HUES48 (cell line): ENCODE measurements around the gene AFAP1L2.

Source experiments
- H3K27ac ChIP-seq: one replicate; pipeline ENCODE4 v1.7.0; 2013; ENCODE audit warnings: low read depth, low read length, inconsistent platforms
- H3K27me3 ChIP-seq: 2 replicates; pipeline ENCODE4 v1.6.1; 2013; ENCODE audit warnings: mild to moderate bottlenecking, low read length; ENCODE audit not compliant: control insufficient read depth, insufficient read depth
- H3K36me3 ChIP-seq: 2 replicates; pipeline ENCODE4 v1.6.1; 2013; ENCODE audit warnings: low read length; ENCODE audit not compliant: control insufficient read depth, insufficient read depth
- H3K4me1 ChIP-seq: 2 replicates; pipeline ENCODE4 v1.6.1; 2013; ENCODE audit warnings: mild to moderate bottlenecking, low read length; ENCODE audit not compliant: control insufficient read depth, insufficient read depth
- H3K4me3 ChIP-seq: 2 replicates; pipeline ENCODE4 v1.5.1; 2013; ENCODE audit warnings: mild to moderate bottlenecking, low read depth, low read length
- H3K9ac ChIP-seq: 2 replicates; pipeline ENCODE4 v1.6.1; 2013; ENCODE audit warnings: mild to moderate bottlenecking, low read depth, low read length, moderate library complexity
- H3K9me3 ChIP-seq: 2 replicates; pipeline ENCODE4 v1.6.1; 2013; ENCODE audit warnings: low read length; ENCODE audit not compliant: control insufficient read depth, insufficient read depth

AFAP1L2 gene

GRCh38 chr10:114319406-114320248 lies 84.7 kb downstream of the AFAP1L2 start:
- peaks cover 7% of the 10 kb centered on the region for H3K4me1 ChIP-seq
- H3K36me3 ChIP-seq = no peaks in the 10 kb centered on the region
- no peak overlapping the region for H3K4me3 ChIP-seq
- H3K27ac ChIP-seq = no peak overlapping the region
- H3K9ac ChIP-seq = no peak overlapping the region
- H3K9me3 ChIP-seq = no peaks in the 10 kb centered on the region
- no peaks in the 10 kb centered on the region for H3K27me3 ChIP-seq

GRCh38 chr10:114316744-114317143 lies 87.6 kb downstream of the AFAP1L2 start:
- no peak overlapping the region for H3K27ac ChIP-seq
- peaks cover 7% of the 10 kb centered on the region for H3K4me1 ChIP-seq
- H3K4me3 ChIP-seq = no peak overlapping the region
- H3K9ac ChIP-seq = no peak overlapping the region
- no peaks in the 10 kb centered on the region for H3K36me3 ChIP-seq
- no peaks in the 10 kb centered on the region for H3K27me3 ChIP-seq
- H3K9me3 ChIP-seq = no peaks in the 10 kb centered on the region

- Histone ChIP-seq H3K27me3 (no peaks in the 10 kb centered on the region), H3K27ac (no peak overlapping the region), H3K9ac (no peak overlapping the region), H3K4me1 (peaks cover 7% of the 10 kb centered on the region), H3K9me3 (no peaks in the 10 kb centered on the region), H3K4me3 (no peak overlapping the region), H3K36me3 (no peaks in the 10 kb centered on the region)
Observed at GRCh38 chr10:114315566-114316420, 88.5 kb downstream of the AFAP1L2 start.

GRCh38 chr10:114313866-114314265 lies 90.4 kb downstream of the AFAP1L2 start:
- no peaks in the 10 kb centered on the region for H3K9me3 ChIP-seq
- H3K36me3 ChIP-seq = no peaks in the 10 kb centered on the region
- no peak overlapping the region for H3K27ac ChIP-seq
- H3K27me3 ChIP-seq = no peaks in the 10 kb centered on the region
- no peak overlapping the region for H3K4me3 ChIP-seq
- no peak overlapping the region for H3K9ac ChIP-seq
- H3K4me1 ChIP-seq = no peaks in the 10 kb centered on the region

- no peaks in the 10 kb centered on the region for H3K27me3 ChIP-seq
- no peaks in the 10 kb centered on the region for H3K4me1 ChIP-seq
Observed at GRCh38 chr10:114313139-114313538, 91.2 kb downstream of the AFAP1L2 start.

GRCh38 chr10:114311496-114312209 lies 92.6 kb downstream of the AFAP1L2 start:
- Histone ChIP-seq H3K9me3 (no peaks in the 10 kb centered on the region), H3K9ac (no peak overlapping the region), H3K27ac (no peak overlapping the region), H3K36me3 (no peaks in the 10 kb centered on the region), H3K4me3 (no peak overlapping the region), H3K4me1 (no peaks in the 10 kb centered on the region), H3K27me3 (no peaks in the 10 kb centered on the region)

More at GRCh38 chr10:114313139-114313538, 91.2 kb downstream of the AFAP1L2 start:
- no peaks in the 10 kb centered on the region for H3K9me3 ChIP-seq
- no peak overlapping the region for H3K4me3 ChIP-seq
- no peak overlapping the region for H3K9ac ChIP-seq
- H3K27ac ChIP-seq = no peak overlapping the region
- H3K36me3 ChIP-seq = no peaks in the 10 kb centered on the region

GRCh38 chr10:114311023-114311422 lies 93.3 kb downstream of the AFAP1L2 start:
- no peaks in the 10 kb centered on the region for H3K9me3 ChIP-seq
- no peak overlapping the region for H3K27ac ChIP-seq
- no peak overlapping the region for H3K4me3 ChIP-seq
- no peak overlapping the region for H3K9ac ChIP-seq
- no peaks in the 10 kb centered on the region for H3K36me3 ChIP-seq
- no peaks in the 10 kb centered on the region for H3K4me1 ChIP-seq
- no peaks in the 10 kb centered on the region for H3K27me3 ChIP-seq

- H3K4me3 ChIP-seq = no peak overlapping the region
- no peak overlapping the region for H3K27ac ChIP-seq
- no peaks in the 10 kb centered on the region for H3K36me3 ChIP-seq
- H3K9me3 ChIP-seq = no peaks in the 10 kb centered on the region
- no peaks in the 10 kb centered on the region for H3K4me1 ChIP-seq
- no peaks in the 10 kb centered on the region for H3K27me3 ChIP-seq
- H3K9ac ChIP-seq = no peak overlapping the region
Observed at GRCh38 chr10:114310346-114310745, 94.0 kb downstream of the AFAP1L2 start.

GRCh38 chr10:114309364-114309651 lies 95.0 kb downstream of the AFAP1L2 start:
- no peaks in the 10 kb centered on the region for H3K27me3 ChIP-seq
- no peak overlapping the region for H3K4me3 ChIP-seq

GRCh38 chr10:114308531-114309363 lies 95.6 kb downstream of the AFAP1L2 start:
- no peaks in the 10 kb centered on the region for H3K36me3 ChIP-seq
- H3K9me3 ChIP-seq = no peaks in the 10 kb centered on the region
- no peak overlapping the region for H3K27ac ChIP-seq
- H3K27me3 ChIP-seq = no peaks in the 10 kb centered on the region
- peaks cover 4% of the 10 kb centered on the region; the same call in 1 of the 2 replicates for H3K4me1 ChIP-seq
- H3K9ac ChIP-seq = no peak overlapping the region
- no peak overlapping the region for H3K4me3 ChIP-seq

More at GRCh38 chr10:114309364-114309651, 95.0 kb downstream of the AFAP1L2 start:
- Histone ChIP-seq H3K36me3 (no peaks in the 10 kb centered on the region), H3K4me1 (peaks cover 1% of the 10 kb centered on the region; the same call in 1 of the 2 replicates), H3K9me3 (no peaks in the 10 kb centered on the region), H3K27ac (no peak overlapping the region), H3K9ac (no peak overlapping the region)
